ENCODE results near the gene CATSPER4. TPM values are rescaled to one million over a fixed set of nuclear protein-coding genes. Genes with fewer than 3 reads are reported as not detected.
A peak's percentile ranks its signal among the peaks of the same experiment; 100 is the strongest.

CATSPER4 gene
- total RNA-seq, 1 donor from 2014 or later: not detected

DNA sequence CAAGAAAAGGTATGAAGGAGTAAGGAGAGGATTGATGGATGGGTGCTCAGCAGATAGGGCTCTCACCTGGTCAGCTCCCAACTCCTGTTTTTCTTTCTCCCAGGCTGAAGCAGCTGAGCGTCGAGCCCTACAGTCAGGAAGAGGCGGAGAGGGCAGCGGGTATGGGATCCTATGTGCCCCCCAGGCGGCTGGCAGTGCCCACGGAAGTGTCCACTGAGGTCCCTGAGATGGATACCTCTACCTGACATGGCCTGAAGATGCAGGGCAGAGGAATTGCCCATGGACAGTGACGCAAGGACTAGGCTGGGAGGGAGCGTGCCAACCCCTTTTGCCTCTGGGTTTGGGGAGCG is 20.0 kb upstream of the CATSPER4 start:
- peaks cover 17% of the 10 kb centered on the region for H3K4me1 ChIP-seq
- H3K4me3 ChIP-seq: peak overlapping the region; percentile 70 to 96
- DNase-seq (ENCODE audit: extremely low spot score in 2 of 2): no peak
- H3K36me3 ChIP-seq: no peaks in the 10 kb centered on the region
- no peaks in the 10 kb centered on the region for H3K27me3 ChIP-seq
- TF ChIP-seq POLR2A (IDR thresholded peaks at IDR 0.05) (no peak), POLR2AphosphoS5 (IDR thresholded peaks at IDR 0.05; ENCODE audit: insufficient read depth in 1 of 2, low read depth in 1 of 2) (no peak)
- TF ChIP-seq, protein P1, sequence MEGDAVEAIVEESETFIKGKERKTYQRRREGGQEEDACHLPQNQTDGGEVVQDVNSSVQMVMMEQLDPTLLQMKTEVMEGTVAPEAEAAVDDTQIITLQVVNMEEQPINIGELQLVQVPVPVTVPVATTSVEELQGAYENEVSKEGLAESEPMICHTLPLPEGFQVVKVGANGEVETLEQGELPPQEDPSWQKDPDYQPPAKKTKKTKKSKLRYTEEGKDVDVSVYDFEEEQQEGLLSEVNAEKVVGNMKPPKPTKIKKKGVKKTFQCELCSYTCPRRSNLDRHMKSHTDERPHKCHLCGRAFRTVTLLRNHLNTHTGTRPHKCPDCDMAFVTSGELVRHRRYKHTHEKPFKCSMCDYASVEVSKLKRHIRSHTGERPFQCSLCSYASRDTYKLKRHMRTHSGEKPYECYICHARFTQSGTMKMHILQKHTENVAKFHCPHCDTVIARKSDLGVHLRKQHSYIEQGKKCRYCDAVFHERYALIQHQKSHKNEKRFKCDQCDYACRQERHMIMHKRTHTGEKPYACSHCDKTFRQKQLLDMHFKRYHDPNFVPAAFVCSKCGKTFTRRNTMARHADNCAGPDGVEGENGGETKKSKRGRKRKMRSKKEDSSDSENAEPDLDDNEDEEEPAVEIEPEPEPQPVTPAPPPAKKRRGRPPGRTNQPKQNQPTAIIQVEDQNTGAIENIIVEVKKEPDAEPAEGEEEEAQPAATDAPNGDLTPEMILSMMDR (IDR thresholded peaks at IDR 0.05): no peak
- intact Hi-C loops (cut with DNase I): no loop called here
- H3K27ac ChIP-seq: peak overlapping the region; percentile 60
- H3K9me3 ChIP-seq: no peaks in the 10 kb centered on the region

DNA sequence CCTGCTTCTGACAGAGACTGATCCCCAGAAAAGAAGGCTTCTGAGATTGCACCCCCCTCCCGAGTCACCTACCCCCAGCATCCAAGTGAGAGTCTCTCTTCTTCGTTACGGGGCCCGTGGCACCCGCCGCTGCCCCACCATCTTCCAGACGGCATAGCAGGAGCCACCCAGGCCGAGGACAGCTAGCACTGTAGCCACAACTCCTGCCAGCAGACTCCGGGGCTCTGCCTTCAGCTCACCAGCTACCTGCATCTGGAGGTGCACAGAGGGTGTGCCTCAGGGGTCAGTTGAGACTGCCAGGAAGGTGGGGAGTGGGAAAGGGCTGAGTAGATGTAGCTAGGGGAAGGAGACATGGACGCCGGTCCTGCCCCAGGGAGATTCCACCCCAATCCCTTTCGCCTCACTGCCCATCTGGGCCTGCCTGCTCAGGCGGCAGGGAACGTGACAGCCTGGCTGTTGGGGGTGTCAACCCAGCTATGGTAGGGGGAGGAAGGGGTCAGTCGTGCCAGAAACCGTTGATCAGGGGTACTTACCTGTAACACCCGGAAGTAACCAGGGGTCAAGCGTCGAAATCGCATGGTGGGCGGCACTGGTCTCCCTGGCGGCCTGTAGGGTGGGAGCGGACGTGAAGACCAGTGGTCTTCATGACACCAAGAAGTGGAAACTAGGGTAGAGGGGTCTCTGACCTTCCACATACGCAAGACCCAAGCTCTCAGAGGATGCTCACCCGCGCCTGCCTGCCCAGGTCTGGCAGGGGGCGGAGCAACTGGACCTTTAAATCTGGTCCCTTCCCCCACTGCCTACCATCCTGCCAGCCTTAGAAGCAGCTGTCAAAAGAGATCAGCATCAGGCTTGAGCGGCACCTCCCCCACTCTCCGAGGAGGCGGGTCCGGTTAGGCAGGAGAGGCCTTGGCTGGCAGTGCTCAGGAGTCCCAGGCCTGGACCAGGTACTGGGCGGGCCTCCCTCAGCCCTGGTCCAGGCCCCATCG is 19.0 kb upstream of the CATSPER4 start, which contains the start of gene ZNF593OS:
ZNF593OS (minus strand) TSS at position 749 of the 989 bp plus-strand sequence; CDS start at position 578, 171 bp downstream.
- intact Hi-C loops (cut with DNase I): no loop called here
- Histone ChIP-seq H3K4me3 (peak within 1 kb of the TSS; percentile 70 to 96), H3K4me1 (peaks cover 17% of the 10 kb centered on the region), H3K9me3 (no peaks in the 10 kb centered on the region), H3K27me3 (no peaks in the 10 kb centered on the region), H3K36me3 (no peaks in the 10 kb centered on the region), H3K27ac (no peak within 1 kb of the TSS)
- DNase-seq (ENCODE audit: extremely low spot score in 2 of 2): no peak
- TF ChIP-seq, protein P1 (IDR thresholded peaks at IDR 0.05): no peak

DNA sequence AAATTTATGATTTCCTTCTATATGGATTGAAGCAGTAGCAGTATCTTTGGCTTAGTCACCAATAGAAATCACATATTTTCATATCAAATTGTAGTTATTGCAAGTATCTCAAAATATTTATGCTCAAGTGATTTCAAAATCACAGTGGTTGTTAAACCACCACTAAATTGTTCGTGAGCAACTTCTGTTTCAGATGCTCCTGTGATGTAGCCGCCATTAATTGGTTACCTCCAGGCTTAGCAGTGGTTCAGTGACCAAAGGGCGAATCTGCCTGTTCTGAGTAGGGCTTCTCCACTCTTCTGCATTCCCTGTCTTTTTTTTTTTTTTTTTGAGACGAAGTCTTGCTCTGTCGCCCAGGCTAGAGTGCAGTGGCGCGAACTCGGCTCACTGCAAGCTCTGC is 15.1 kb upstream of the CATSPER4 start:
- intact Hi-C loops (cut with DNase I): no loop called here
- Histone ChIP-seq H3K9me3 (no peaks in the 10 kb centered on the region), H3K4me1 (peaks cover 18% of the 10 kb centered on the region), H3K27ac (no peak overlapping the region), H3K4me3 (no peak overlapping the region), H3K27me3 (no peaks in the 10 kb centered on the region), H3K36me3 (no peaks in the 10 kb centered on the region)
- DNase-seq (ENCODE audit: extremely low spot score in 2 of 2): no peak
- TF ChIP-seq POLR2AphosphoS5 (IDR thresholded peaks at IDR 0.05; ENCODE audit: insufficient read depth in 1 of 2, low read depth in 1 of 2) (no peak), POLR2A (IDR thresholded peaks at IDR 0.05) (no peak)
- TF ChIP-seq, protein P1 (IDR thresholded peaks at IDR 0.05): no peak

DNA sequence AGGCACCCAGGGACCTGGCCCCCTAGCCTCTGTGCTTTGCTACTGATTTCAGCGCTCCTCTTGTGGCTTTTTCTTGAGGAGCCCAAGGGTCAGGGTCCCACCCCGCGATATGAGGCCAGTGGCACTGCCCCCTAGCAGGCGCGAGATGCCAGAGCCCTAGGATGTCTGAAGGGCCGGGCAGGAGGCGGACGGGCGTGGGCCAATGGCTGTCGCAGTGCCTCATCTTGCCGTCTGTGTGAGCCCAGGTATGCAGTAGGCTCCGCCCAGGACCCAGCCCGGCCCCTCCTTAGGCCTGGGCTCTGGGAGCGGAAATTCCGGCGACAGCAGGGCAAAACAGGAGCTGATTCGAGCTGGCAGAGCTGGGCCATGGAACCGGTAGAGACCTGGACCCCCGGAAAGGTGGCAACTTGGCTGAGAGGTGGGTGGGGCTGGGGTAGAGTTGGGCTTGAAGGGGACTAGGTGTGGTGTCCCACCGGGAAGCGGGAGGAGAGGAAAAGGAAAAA is 13.2 kb upstream of the CATSPER4 start, which contains the start of gene CNKSR1:
CNKSR1 (plus strand) TSS at position 310 of the 503 bp plus-strand sequence; CDS start at position 367, 57 bp downstream.
- TF ChIP-seq POLR2A (IDR thresholded peaks at IDR 0.05) (no peak), POLR2AphosphoS5 (IDR thresholded peaks at IDR 0.05; ENCODE audit: insufficient read depth in 1 of 2, low read depth in 1 of 2) (no peak)
- TF ChIP-seq, protein P1 (IDR thresholded peaks at IDR 0.05): no peak
- DNase-seq (ENCODE audit: extremely low spot score in 2 of 2): no peak
- H3K36me3 ChIP-seq: no peaks in the 10 kb centered on the region
- H3K9me3 ChIP-seq: no peaks in the 10 kb centered on the region
- peaks cover 10% of the 10 kb centered on the region for H3K4me1 ChIP-seq
- intact Hi-C loops (cut with DNase I): no loop called here
- peak within 1 kb of the TSS in 1 of 2 donors; percentile 34 for H3K4me3 ChIP-seq
- no peaks in the 10 kb centered on the region for H3K27me3 ChIP-seq
- H3K27ac ChIP-seq: peak within 1 kb of the TSS; percentile 53

Measured in vagina (tissue), 2 donors.